ENCODE measurements around the gene FOXN3. TPM values are rescaled to one million over a fixed set of nuclear protein-coding genes. Genes with fewer than 3 reads are reported as not detected.

The FOXN3 gene
- total and polyA plus RNA-seq, 2 donors (not counting 3 experiments of a cell fraction or from before 2014, with no cell fraction given), result 16.9 to 41.8 TPM

- intact Hi-C loops (cut with micrococcal nuclease) (no loop called here), dilution Hi-C loops (cut with MboI; ENCODE audit: extremely low pct_ligation_motif_present, low sequenced_read_pairs) (no loop called here)
- FAIRE-seq (no peak), DNase-seq (ENCODE audit: low read depth, low spot score) (no peak)
- no peaks in the 10 kb centered on the region for H3K79me2 ChIP-seq (ENCODE audit: control insufficient read depth, insufficient read depth, low read length)
- H3K36me3 ChIP-seq (ENCODE audit: control insufficient read depth in 2 of 2, extremely low read depth in 1 of 2, insufficient read depth in 2 of 2, low read length in 2 of 2), result no peaks in the 10 kb centered on the region
- H2AFZ ChIP-seq (ENCODE audit: low read depth, low read length), result no peak overlapping the region
- ChIA-PET CTCF (interaction anchor here (1.4 kb wide), 1 partner anchor 10 kb away, joined by 3 read pairs; no protein-coding TSS in a partner anchor), POLR2A (no interaction called here)
- no peak overlapping the region for H3K4me2 ChIP-seq (ENCODE audit: insufficient read depth, low read length)
- H3K9ac ChIP-seq (replicated peaks; ENCODE audit: extremely low read depth, insufficient read depth, low read length), result no peak overlapping the region
- no peaks in the 10 kb centered on the region for H4K20me1 ChIP-seq (replicated peaks; ENCODE audit: control insufficient read depth, extremely low read depth, insufficient read depth, low read length)
- TF ChIP-seq JUN (IDR thresholded peaks at IDR 0.05; ENCODE audit: borderline replicate concordance, insufficient read depth, insufficient read length, low read depth) (no peak), MAX (IDR thresholded peaks at IDR 0.05; ENCODE audit: insufficient read depth, insufficient read length) (no peak), MYC (IDR thresholded peaks at IDR 0.05; ENCODE audit: low read depth, low read length) (no peak), CTCF (IDR thresholded peaks at IDR 0.05; ENCODE audit: extremely low read depth in 1 of 2, insufficient read depth in 1 of 2, low read depth in 1 of 2, low read length in 2 of 2) (no peak), FOS (IDR thresholded peaks at IDR 0.05; ENCODE audit: borderline replicate concordance, insufficient read depth, low read length) (no peak), POLR2AphosphoS5 (IDR thresholded peaks at IDR 0.05; ENCODE audit: insufficient read depth, low read depth, low read length) (no peak), GATA2 (IDR thresholded peaks at IDR 0.05; ENCODE audit: insufficient read depth, insufficient read length, low read depth, low read length) (no peak), POLR2A (IDR thresholded peaks at IDR 0.05; ENCODE audit: low read depth, low read length) (no peak), EZH2 (IDR thresholded peaks at IDR 0.05; ENCODE audit: borderline replicate concordance, low read depth, low read length, severe bottlenecking) (no peak)
- H3K9me1 ChIP-seq (replicated peaks; ENCODE audit: control insufficient read depth, extremely low read depth, insufficient read depth, low read length), result no peaks in the 10 kb centered on the region
- no peak overlapping the region for H3K27ac ChIP-seq (ENCODE audit: insufficient read depth, low read depth, low read length)
- H3K4me3 ChIP-seq (replicated peaks in 1 of 3; ENCODE audit: insufficient read depth in 1 of 3, low read depth in 1 of 3, low read length in 3 of 3), result no peak overlapping the region
- H3K27me3 ChIP-seq (ENCODE audit: control insufficient read depth in 2 of 2, insufficient read depth in 2 of 2, low read length in 2 of 2), result no peaks in the 10 kb centered on the region
- H3K4me1 ChIP-seq (ENCODE audit: control insufficient read depth, extremely low read depth, insufficient read depth, low read length), result no peaks in the 10 kb centered on the region
- H3K9me3 ChIP-seq (replicated peaks; ENCODE audit: control insufficient read depth, insufficient read depth, low read length), result no peaks in the 10 kb centered on the region
- BruUV-seq (replicated peaks), result no TSS peak
Measured at GRCh38 chr14:89231426-89232113, 185.5 kb downstream of the FOXN3 start.
